ENCODE data around the gene UGCG. TPM values are rescaled to one million over a fixed set of nuclear protein-coding genes. Genes with fewer than 3 reads are reported as not detected.
"Not testable (repeated sequence)": the region's sequence is repeated elsewhere in the genome, so short reads cannot be mapped to it uniquely, and the experiment has no call there.

The UGCG gene
- total and polyA plus RNA-seq, 4 donors = 22.3 to 102 (median 33.6) TPM

- no peaks in the 10 kb centered on the region for H3K9me3 ChIP-seq (ENCODE audit: control insufficient read depth, insufficient read depth, low read length)
- no peaks in the 10 kb centered on the region for H3K4me1 ChIP-seq (ENCODE audit: control insufficient read depth, insufficient read depth, low read length)
- no peaks in the 10 kb centered on the region for H3K27me3 ChIP-seq (ENCODE audit: control insufficient read depth, insufficient read depth, low read length)
- no peak for DNase-seq (ENCODE audit: low read depth in 4 of 6, low spot score in 6 of 6)
- 90% methylated on average over 2 of the region's 3 CpGs for WGBS (ENCODE audit: insufficient coverage)
- no peaks in the 10 kb centered on the region for H3K36me3 ChIP-seq (ENCODE audit: control insufficient read depth, insufficient read depth, low read length)
- H3K4me3 ChIP-seq (ENCODE audit: low read depth, low read length) = no peak overlapping the region
- H3K27ac ChIP-seq (ENCODE audit: low read depth, low read length) = no peak overlapping the region
These were observed 44.1 kb downstream of the UGCG start for GRCh38 chr9:111940697-111941096.

- Histone ChIP-seq H3K27me3 (ENCODE audit: control insufficient read depth, insufficient read depth, low read length) (no peaks in the 10 kb centered on the region), H3K9me3 (ENCODE audit: control insufficient read depth, insufficient read depth, low read length) (no peaks in the 10 kb centered on the region), H3K36me3 (ENCODE audit: control insufficient read depth, insufficient read depth, low read length) (no peaks in the 10 kb centered on the region), H3K4me1 (ENCODE audit: control insufficient read depth, insufficient read depth, low read length) (no peaks in the 10 kb centered on the region), H3K4me3 (ENCODE audit: low read depth, low read length) (no peak overlapping the region), H3K27ac (ENCODE audit: low read depth, low read length) (no peak overlapping the region)
- WGBS (ENCODE audit: insufficient coverage) = no CpG with 5 or more reads among the region's 4 CpGs
- DNase-seq (ENCODE audit: low read depth in 4 of 6, low spot score in 6 of 6) = no peak
These were observed 46.6 kb downstream of the UGCG start for GRCh38 chr9:111943200-111943599.

- Histone ChIP-seq H3K9me3 (ENCODE audit: control insufficient read depth, insufficient read depth, low read length) (no peaks in the 10 kb centered on the region), H3K4me1 (ENCODE audit: control insufficient read depth, insufficient read depth, low read length) (no peaks in the 10 kb centered on the region), H3K4me3 (ENCODE audit: low read depth, low read length) (no peak overlapping the region), H3K36me3 (ENCODE audit: control insufficient read depth, insufficient read depth, low read length) (no peaks in the 10 kb centered on the region), H3K27me3 (ENCODE audit: control insufficient read depth, insufficient read depth, low read length) (no peaks in the 10 kb centered on the region), H3K27ac (ENCODE audit: low read depth, low read length) (no peak overlapping the region)
- WGBS (ENCODE audit: insufficient coverage) = no CpG with 5 or more reads among the region's 3 CpGs
- DNase-seq (ENCODE audit: low read depth in 4 of 6, low spot score in 6 of 6) = no peak
These were observed 47.1 kb downstream of the UGCG start for GRCh38 chr9:111943746-111944145.

DNA sequence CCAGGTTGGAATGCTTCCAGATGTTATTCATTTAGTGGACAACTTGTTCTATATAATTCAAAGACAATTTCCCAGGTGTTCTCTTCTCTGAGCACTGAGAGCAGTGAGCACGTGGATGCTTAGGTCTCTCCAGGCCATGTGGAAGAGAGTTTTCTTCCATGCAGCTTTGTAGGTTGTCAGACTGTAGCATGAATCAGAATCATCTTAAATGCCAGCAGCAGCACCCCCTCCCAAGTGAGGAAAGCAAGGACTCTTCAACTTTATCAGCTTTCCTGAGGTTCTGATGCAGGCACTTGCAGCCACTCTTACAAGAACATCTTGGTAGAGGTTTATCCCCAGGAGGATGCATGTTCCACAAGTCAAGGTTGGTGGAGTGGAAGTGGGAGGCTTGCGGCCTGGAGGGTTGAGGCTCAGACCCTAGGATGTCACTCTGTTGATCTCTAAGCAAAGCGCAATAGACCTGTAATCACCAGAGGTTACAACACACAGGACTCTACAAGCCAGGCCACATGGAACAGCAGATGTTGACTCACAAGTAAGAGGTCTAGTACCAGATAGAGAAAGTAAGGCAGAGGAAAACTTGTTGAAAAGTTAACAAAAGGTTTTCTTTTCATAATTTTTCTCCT, 47.7 kb downstream of the UGCG start:
- no peaks in the 10 kb centered on the region for H3K36me3 ChIP-seq (ENCODE audit: control insufficient read depth, insufficient read depth, low read length)
- no peaks in the 10 kb centered on the region for H3K27me3 ChIP-seq (ENCODE audit: control insufficient read depth, insufficient read depth, low read length)
- no peak overlapping the region for H3K27ac ChIP-seq (ENCODE audit: low read depth, low read length)
- H3K4me3 ChIP-seq (ENCODE audit: low read depth, low read length) = no peak overlapping the region
- WGBS (ENCODE audit: insufficient coverage) = no CpG with 5 or more reads among the region's 3 CpGs
- DNase-seq (ENCODE audit: low read depth in 4 of 6, low spot score in 6 of 6) = no peak
- H3K4me1 ChIP-seq (ENCODE audit: control insufficient read depth, insufficient read depth, low read length) = no peaks in the 10 kb centered on the region
- H3K9me3 ChIP-seq (ENCODE audit: control insufficient read depth, insufficient read depth, low read length) = no peaks in the 10 kb centered on the region

- Histone ChIP-seq H3K9me3 (ENCODE audit: control insufficient read depth, insufficient read depth, low read length) (no peaks in the 10 kb centered on the region), H3K27ac (ENCODE audit: low read depth, low read length) (no peak overlapping the region), H3K4me3 (ENCODE audit: low read depth, low read length) (no peak overlapping the region), H3K27me3 (ENCODE audit: control insufficient read depth, insufficient read depth, low read length) (no peaks in the 10 kb centered on the region), H3K4me1 (ENCODE audit: control insufficient read depth, insufficient read depth, low read length) (no peaks in the 10 kb centered on the region), H3K36me3 (ENCODE audit: control insufficient read depth, insufficient read depth, low read length) (no peaks in the 10 kb centered on the region)
- 56% methylated on average over 1 of the region's 3 CpGs for WGBS (ENCODE audit: insufficient coverage)
- DNase-seq (ENCODE audit: low read depth in 4 of 6, low spot score in 6 of 6) = no peak
These were observed 48.6 kb downstream of the UGCG start for GRCh38 chr9:111945216-111945615.

DNA sequence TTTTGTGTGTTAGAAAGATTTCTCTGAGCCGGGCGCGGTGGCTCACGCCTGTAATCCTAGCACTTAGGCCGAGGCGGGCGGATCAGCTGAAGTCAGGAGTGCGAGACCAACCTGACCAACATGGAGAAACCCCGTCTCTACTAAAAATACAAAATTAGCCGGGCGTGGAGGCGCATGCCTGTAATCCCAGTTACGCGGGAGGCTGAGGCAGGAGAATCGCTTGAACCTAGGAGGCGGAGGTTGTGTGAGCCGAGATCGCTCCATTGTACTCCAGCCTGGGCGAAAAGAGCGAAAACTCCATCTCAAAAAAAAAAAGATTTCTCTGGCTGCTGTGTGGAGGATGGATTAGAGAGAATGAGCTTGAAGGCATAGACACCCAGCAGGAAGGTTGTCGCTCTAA, 51.5 kb downstream of the UGCG start:
- 95% methylated on average over 15 of the region's 21 CpGs for WGBS (ENCODE audit: insufficient coverage)
- DNase-seq (ENCODE audit: low read depth in 4 of 6, low spot score in 6 of 6); H3K9me3 ChIP-seq (ENCODE audit: control insufficient read depth, insufficient read depth, low read length); H3K4me3 ChIP-seq (ENCODE audit: low read depth, low read length); H3K27me3 ChIP-seq (ENCODE audit: control insufficient read depth, insufficient read depth, low read length); H3K4me1 ChIP-seq (ENCODE audit: control insufficient read depth, insufficient read depth, low read length); H3K36me3 ChIP-seq (ENCODE audit: control insufficient read depth, insufficient read depth, low read length); H3K27ac ChIP-seq (ENCODE audit: low read depth, low read length): not testable (repeated sequence)

GRCh38 chr9:111948951-111949350, 52.3 kb downstream of the UGCG start:
- Histone ChIP-seq H3K9me3 (ENCODE audit: control insufficient read depth, insufficient read depth, low read length) (no peaks in the 10 kb centered on the region), H3K36me3 (ENCODE audit: control insufficient read depth, insufficient read depth, low read length) (no peaks in the 10 kb centered on the region), H3K4me3 (ENCODE audit: low read depth, low read length) (no peak overlapping the region), H3K27me3 (ENCODE audit: control insufficient read depth, insufficient read depth, low read length) (no peaks in the 10 kb centered on the region), H3K4me1 (ENCODE audit: control insufficient read depth, insufficient read depth, low read length) (no peaks in the 10 kb centered on the region), H3K27ac (ENCODE audit: low read depth, low read length) (no peak overlapping the region)
- DNase-seq (ENCODE audit: low read depth in 4 of 6, low spot score in 6 of 6) = no peak
- WGBS (ENCODE audit: insufficient coverage) = 55% methylated on average over 1 of the region's 2 CpGs

GRCh38 chr9:111949919-111950318, 53.3 kb downstream of the UGCG start:
- H3K27me3 ChIP-seq (ENCODE audit: control insufficient read depth, insufficient read depth, low read length) = no peaks in the 10 kb centered on the region
- WGBS (ENCODE audit: insufficient coverage) = 100% methylated on average over 3 of the region's 3 CpGs
- no peaks in the 10 kb centered on the region for H3K4me1 ChIP-seq (ENCODE audit: control insufficient read depth, insufficient read depth, low read length)
- H3K36me3 ChIP-seq (ENCODE audit: control insufficient read depth, insufficient read depth, low read length) = no peaks in the 10 kb centered on the region
- H3K4me3 ChIP-seq (ENCODE audit: low read depth, low read length) = no peak overlapping the region
- no peak overlapping the region for H3K27ac ChIP-seq (ENCODE audit: low read depth, low read length)
- DNase-seq (ENCODE audit: low read depth in 4 of 6, low spot score in 6 of 6) = no peak
- H3K9me3 ChIP-seq (ENCODE audit: control insufficient read depth, insufficient read depth, low read length) = no peaks in the 10 kb centered on the region

- Histone ChIP-seq H3K9me3 (ENCODE audit: control insufficient read depth, insufficient read depth, low read length) (no peaks in the 10 kb centered on the region), H3K4me1 (ENCODE audit: control insufficient read depth, insufficient read depth, low read length) (no peaks in the 10 kb centered on the region), H3K27ac (ENCODE audit: low read depth, low read length) (no peak overlapping the region), H3K27me3 (ENCODE audit: control insufficient read depth, insufficient read depth, low read length) (no peaks in the 10 kb centered on the region), H3K36me3 (ENCODE audit: control insufficient read depth, insufficient read depth, low read length) (no peaks in the 10 kb centered on the region), H3K4me3 (ENCODE audit: low read depth, low read length) (no peak overlapping the region)
- 100% methylated on average over 2 of the region's 3 CpGs for WGBS (ENCODE audit: insufficient coverage)
- no peak for DNase-seq (ENCODE audit: low read depth in 4 of 6, low spot score in 6 of 6)
These were observed 55.9 kb downstream of the UGCG start for GRCh38 chr9:111952559-111952958.

DNA sequence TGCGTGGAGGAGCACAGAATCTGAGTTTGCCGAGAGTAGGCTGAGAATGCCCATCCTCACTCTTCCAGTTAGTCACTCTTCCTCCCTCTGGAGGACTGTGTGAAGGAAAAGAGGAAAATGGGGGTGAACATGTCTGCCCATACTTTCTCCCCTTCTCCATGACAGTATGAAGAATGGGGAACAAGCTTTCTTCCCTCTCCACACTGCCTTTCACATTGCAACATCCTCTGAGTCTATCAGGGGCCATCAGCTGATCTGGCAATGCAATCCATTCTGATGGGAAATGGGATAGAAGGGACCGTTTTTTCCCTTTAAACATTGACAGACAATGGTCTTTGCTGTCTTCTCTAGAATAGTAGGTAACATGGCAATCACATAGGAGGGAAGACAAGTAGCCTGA, 56.8 kb downstream of the UGCG start:
- H3K27ac ChIP-seq (ENCODE audit: low read depth, low read length) = no peak overlapping the region
- no peak for DNase-seq (ENCODE audit: low read depth in 4 of 6, low spot score in 6 of 6)
- no CpG with 5 or more reads among the region's 3 CpGs for WGBS (ENCODE audit: insufficient coverage)
- no peaks in the 10 kb centered on the region for H3K9me3 ChIP-seq (ENCODE audit: control insufficient read depth, insufficient read depth, low read length)
- H3K4me3 ChIP-seq (ENCODE audit: low read depth, low read length) = no peak overlapping the region
- no peaks in the 10 kb centered on the region for H3K36me3 ChIP-seq (ENCODE audit: control insufficient read depth, insufficient read depth, low read length)
- H3K4me1 ChIP-seq (ENCODE audit: control insufficient read depth, insufficient read depth, low read length) = no peaks in the 10 kb centered on the region
- H3K27me3 ChIP-seq (ENCODE audit: control insufficient read depth, insufficient read depth, low read length) = peaks cover 2% of the 10 kb centered on the region

Measured in spinal cord (tissue), 10 donors.